ENCODE data around the gene NEGR1.

NEGR1 gene

GRCh38 chr1:71390518-71390917 is 891.8 kb downstream of the NEGR1 start:
- DNase-seq (ENCODE audit: extremely low read depth, insufficient read length): no peak
- Histone ChIP-seq H3K36me3 (ENCODE audit: control insufficient read depth, insufficient read depth, low read length) (no peaks in the 10 kb centered on the region), H3K27me3 (replicated peaks; ENCODE audit: control insufficient read depth, insufficient read depth, low read length) (no peaks in the 10 kb centered on the region), H3K4me3 (replicated peaks; ENCODE audit: low read depth, low read length) (no peak overlapping the region)
- TF ChIP-seq, protein P1, sequence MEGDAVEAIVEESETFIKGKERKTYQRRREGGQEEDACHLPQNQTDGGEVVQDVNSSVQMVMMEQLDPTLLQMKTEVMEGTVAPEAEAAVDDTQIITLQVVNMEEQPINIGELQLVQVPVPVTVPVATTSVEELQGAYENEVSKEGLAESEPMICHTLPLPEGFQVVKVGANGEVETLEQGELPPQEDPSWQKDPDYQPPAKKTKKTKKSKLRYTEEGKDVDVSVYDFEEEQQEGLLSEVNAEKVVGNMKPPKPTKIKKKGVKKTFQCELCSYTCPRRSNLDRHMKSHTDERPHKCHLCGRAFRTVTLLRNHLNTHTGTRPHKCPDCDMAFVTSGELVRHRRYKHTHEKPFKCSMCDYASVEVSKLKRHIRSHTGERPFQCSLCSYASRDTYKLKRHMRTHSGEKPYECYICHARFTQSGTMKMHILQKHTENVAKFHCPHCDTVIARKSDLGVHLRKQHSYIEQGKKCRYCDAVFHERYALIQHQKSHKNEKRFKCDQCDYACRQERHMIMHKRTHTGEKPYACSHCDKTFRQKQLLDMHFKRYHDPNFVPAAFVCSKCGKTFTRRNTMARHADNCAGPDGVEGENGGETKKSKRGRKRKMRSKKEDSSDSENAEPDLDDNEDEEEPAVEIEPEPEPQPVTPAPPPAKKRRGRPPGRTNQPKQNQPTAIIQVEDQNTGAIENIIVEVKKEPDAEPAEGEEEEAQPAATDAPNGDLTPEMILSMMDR (IDR thresholded peaks at IDR 0.05; ENCODE audit: insufficient read depth, low read length, poor library complexity, severe bottlenecking): no peak

DNA sequence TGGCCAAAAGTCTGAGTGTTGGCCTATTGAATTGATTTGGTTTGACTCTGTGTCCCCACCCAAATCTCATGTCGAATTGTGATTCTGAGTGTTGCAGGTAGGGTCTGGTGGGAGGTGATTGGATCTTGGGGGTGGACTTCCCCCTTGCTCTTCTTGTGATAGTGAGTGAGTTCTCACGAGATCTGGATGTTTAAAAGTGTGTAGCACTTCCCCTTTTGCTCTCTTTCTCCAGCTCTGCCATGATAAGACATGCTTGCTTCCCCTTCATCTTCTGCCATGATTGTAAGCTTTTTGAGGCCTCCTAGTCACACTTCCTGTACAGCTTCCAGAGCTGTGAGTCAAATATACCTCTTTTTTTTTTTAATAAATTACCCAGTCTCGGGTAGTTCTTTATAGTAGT is 904.5 kb downstream of the NEGR1 start:
- DNase-seq (ENCODE audit: extremely low read depth, insufficient read length): no peak
- H3K4me3 ChIP-seq (replicated peaks; ENCODE audit: low read depth, low read length): no peak overlapping the region
- no peaks in the 10 kb centered on the region for H3K36me3 ChIP-seq (ENCODE audit: control insufficient read depth, insufficient read depth, low read length)
- TF ChIP-seq, protein P1 (IDR thresholded peaks at IDR 0.05; ENCODE audit: insufficient read depth, low read length, poor library complexity, severe bottlenecking): no peak
- no peaks in the 10 kb centered on the region for H3K27me3 ChIP-seq (replicated peaks; ENCODE audit: control insufficient read depth, insufficient read depth, low read length)

- TF ChIP-seq, protein P1 (IDR thresholded peaks at IDR 0.05; ENCODE audit: insufficient read depth, low read length, poor library complexity, severe bottlenecking): no peak
- Histone ChIP-seq H3K36me3 (ENCODE audit: control insufficient read depth, insufficient read depth, low read length) (no peaks in the 10 kb centered on the region), H3K4me3 (replicated peaks; ENCODE audit: low read depth, low read length) (no peak overlapping the region), H3K27me3 (replicated peaks; ENCODE audit: control insufficient read depth, insufficient read depth, low read length) (no peaks in the 10 kb centered on the region)
- DNase-seq (ENCODE audit: extremely low read depth, insufficient read length): no peak
These were observed 909.8 kb downstream of the NEGR1 start for GRCh38 chr1:71372496-71372895.

- DNase-seq (ENCODE audit: extremely low read depth, insufficient read length): no peak
- TF ChIP-seq, protein P1 (IDR thresholded peaks at IDR 0.05; ENCODE audit: insufficient read depth, low read length, poor library complexity, severe bottlenecking): no peak
- H3K36me3 ChIP-seq (ENCODE audit: control insufficient read depth, insufficient read depth, low read length): no peaks in the 10 kb centered on the region
These were observed 910.8 kb downstream of the NEGR1 start for GRCh38 chr1:71371581-71371980.

GRCh38 chr1:71364236-71364635 is 918.1 kb downstream of the NEGR1 start:
- Histone ChIP-seq H3K27me3 (replicated peaks; ENCODE audit: control insufficient read depth, insufficient read depth, low read length) (no peaks in the 10 kb centered on the region), H3K36me3 (ENCODE audit: control insufficient read depth, insufficient read depth, low read length) (no peaks in the 10 kb centered on the region), H3K4me3 (replicated peaks; ENCODE audit: low read depth, low read length) (no peak overlapping the region)
- TF ChIP-seq, protein P1 (IDR thresholded peaks at IDR 0.05; ENCODE audit: insufficient read depth, low read length, poor library complexity, severe bottlenecking): no peak
- no peak for DNase-seq (ENCODE audit: extremely low read depth, insufficient read length)

More at GRCh38 chr1:71371581-71371980, 910.8 kb downstream of the NEGR1 start:
- H3K4me3 ChIP-seq (replicated peaks; ENCODE audit: low read depth, low read length): no peak overlapping the region
- no peaks in the 10 kb centered on the region for H3K27me3 ChIP-seq (replicated peaks; ENCODE audit: control insufficient read depth, insufficient read depth, low read length)

DNA sequence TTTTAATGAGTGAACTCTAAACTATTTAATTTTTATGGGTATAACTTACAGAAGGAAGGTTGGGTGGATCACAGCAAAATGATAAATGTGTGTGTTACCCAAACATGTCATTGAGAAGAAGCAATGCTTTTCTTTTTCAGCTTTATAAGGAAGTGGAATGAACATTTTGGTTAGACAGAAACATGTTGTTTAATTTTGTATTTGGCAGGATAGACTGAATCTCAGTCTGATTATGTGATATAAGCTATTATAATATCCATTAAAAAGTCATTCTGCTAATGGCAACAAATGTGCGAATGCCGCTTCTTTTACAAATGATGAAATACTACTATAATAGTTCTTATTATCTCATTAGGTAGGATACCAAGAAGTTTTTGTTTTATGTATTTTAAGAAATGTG is 919.6 kb downstream of the NEGR1 start:
- H3K36me3 ChIP-seq (ENCODE audit: control insufficient read depth, insufficient read depth, low read length): no peaks in the 10 kb centered on the region
- H3K27me3 ChIP-seq (replicated peaks; ENCODE audit: control insufficient read depth, insufficient read depth, low read length): no peaks in the 10 kb centered on the region
- DNase-seq (ENCODE audit: extremely low read depth, insufficient read length): no peak
- H3K4me3 ChIP-seq (replicated peaks; ENCODE audit: low read depth, low read length): no peak overlapping the region
- TF ChIP-seq, protein P1 (IDR thresholded peaks at IDR 0.05; ENCODE audit: insufficient read depth, low read length, poor library complexity, severe bottlenecking): no peak
